ENCODE data around the gene C5orf34.
"Not testable (repeated sequence)": the region's sequence is repeated elsewhere in the genome, so short reads cannot be mapped to it uniquely, and the experiment has no call there.

The C5orf34 gene

DNA sequence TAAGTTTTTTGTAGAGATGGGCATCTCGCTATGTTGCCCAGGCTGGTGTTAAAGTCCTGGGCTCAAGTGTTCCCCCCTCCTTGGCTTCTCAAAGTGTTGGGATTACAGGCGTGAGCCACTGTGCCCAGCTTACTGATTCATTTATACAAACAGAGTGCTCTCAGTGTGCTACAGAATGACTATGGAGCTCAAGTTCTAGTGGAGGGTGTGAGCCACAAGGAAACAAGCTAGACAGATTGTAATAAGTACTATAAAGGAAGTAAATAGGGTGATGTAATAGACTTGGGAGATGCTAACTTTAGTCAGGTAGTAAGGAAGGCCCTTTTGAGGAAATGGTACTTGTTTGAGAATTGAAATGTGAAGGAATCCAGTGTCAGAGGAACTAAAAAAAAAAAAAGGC is 29.5 kb downstream of the C5orf34 start:
- DNase-seq (ENCODE audit: insufficient read length, low spot score) (no peak), FAIRE-seq (no peak)
- TF ChIP-seq SPI1 (IDR thresholded peaks at IDR 0.05; ENCODE audit: low read depth, low read length): 0 out of 2 replicates have a peak, but pooled peaks have one; percentile 9
- TF ChIP-seq POU2F2 (IDR thresholded peaks at IDR 0.05; ENCODE audit: low read depth, low read length): no peak

DNA sequence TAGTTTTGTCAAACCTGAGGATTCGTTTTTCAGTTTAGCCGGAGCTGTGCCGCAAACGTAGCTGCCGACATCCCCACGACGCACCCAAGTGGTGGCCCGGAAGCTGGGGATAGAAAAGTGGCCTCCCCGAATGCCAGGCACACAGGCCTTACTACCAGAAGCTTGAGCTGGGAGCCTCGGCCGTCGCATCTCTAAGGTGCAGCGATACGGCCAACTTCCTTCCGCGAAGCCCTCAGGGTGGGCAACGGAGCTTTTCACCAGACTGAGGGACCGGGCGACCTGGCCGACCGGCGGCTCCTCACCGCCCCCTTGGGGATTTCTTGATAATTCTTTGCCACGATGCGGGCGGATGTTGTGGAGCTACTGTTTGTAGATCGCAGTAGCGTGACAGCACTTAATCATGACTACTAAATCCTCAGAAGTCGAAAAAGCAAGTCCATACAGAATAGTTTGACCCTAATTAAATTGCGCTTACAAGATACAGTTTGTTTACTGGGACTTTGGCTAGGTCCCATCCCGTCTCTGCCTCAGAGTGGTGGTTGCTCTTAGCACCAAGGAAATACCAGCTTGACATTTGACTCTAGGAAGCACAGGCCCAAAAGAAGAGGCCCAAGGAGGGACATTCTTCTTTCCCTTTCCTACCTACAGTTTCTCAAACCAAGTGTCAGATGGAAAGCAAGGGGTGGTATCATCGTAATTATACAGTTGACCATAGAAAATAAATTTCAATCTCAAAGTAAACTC is 30.7 kb downstream of the C5orf34 start:
- FAIRE-seq (peak; percentile 92), DNase-seq (ENCODE audit: insufficient read length, low spot score) (peak; percentile 46)
- no peak for TF ChIP-seq POLR2A (IDR thresholded peaks at IDR 0.05; ENCODE audit: low read depth, low read length)
- 0 out of 2 replicates have a peak, but pooled peaks have one; percentile 0 for TF ChIP-seq SPI1 (IDR thresholded peaks at IDR 0.05; ENCODE audit: low read depth, low read length)
- no peak for TF ChIP-seq POU2F2 (IDR thresholded peaks at IDR 0.05; ENCODE audit: low read depth, low read length)

DNA sequence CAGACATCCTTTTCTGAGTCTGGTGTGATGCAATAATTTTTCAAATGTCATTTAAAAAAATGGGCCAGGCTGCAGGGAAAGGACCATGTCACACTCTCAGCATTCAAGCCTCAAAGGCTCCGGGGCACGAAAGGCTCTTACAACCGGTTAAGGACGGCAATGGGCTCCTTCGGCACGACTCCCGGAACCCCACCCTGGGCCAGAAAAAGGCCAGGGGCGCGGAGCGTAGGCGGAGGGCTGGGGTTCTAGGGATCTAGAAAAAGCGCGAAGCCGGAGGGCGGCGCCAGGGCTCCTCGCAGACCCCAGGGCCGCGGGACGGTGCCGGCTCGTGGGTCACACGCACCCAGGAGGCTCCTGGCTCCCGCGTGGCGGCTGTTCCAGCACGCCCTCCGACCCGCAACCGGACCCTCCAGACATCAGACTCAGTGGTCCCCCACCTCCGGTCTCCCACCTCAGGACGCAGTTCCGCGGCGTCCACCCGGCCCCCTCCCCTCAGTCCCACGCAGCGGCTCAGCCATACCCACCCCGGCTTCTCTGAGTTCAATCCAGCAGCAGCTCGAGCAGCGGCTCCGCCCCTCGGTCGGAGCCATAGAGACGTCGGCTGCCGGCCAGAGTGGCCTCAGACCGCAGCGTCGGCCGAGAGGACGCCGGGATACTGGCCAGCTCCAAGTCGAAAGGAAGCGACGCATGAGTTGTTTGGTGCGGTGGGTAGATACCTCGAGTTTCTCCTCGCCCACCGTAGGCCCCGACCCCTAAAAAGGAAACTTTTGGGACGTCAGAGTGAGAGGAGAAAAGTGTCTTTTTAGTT is 31.4 kb downstream of the C5orf34 start, which contains the start of gene TMEM267:
Gene TMEM267 (minus strand): TSS at position 568 of the 808 bp plus-strand sequence. CDS start 29,896 bp downstream, outside the sequence.
- peak; percentile 83 for TF ChIP-seq TAF1 (IDR thresholded peaks at IDR 0.05; ENCODE audit: low read depth, low read length)
- peak; percentile 76; the same call in 1 of the 2 replicates for TF ChIP-seq POLR2A (IDR thresholded peaks at IDR 0.05; ENCODE audit: low read depth, low read length)
- peak; percentile 13; the same call in 1 of the 2 replicates for TF ChIP-seq POU2F2 (IDR thresholded peaks at IDR 0.05; ENCODE audit: low read depth, low read length)
- no peak for TF ChIP-seq PAX5 (IDR thresholded peaks at IDR 0.05; ENCODE audit: insufficient read depth, low read length, severe bottlenecking)
- TF ChIP-seq SPI1 (IDR thresholded peaks at IDR 0.05; ENCODE audit: low read depth, low read length): 0 out of 2 replicates have a peak, but pooled peaks have one; percentile 0
- peak; percentile 88 for TF ChIP-seq POLR2AphosphoS5 (IDR thresholded peaks at IDR 0.05; ENCODE audit: low read depth, low read length)
- DNase-seq (ENCODE audit: insufficient read length, low spot score) (peak; percentile 66), FAIRE-seq (no peak)

DNA sequence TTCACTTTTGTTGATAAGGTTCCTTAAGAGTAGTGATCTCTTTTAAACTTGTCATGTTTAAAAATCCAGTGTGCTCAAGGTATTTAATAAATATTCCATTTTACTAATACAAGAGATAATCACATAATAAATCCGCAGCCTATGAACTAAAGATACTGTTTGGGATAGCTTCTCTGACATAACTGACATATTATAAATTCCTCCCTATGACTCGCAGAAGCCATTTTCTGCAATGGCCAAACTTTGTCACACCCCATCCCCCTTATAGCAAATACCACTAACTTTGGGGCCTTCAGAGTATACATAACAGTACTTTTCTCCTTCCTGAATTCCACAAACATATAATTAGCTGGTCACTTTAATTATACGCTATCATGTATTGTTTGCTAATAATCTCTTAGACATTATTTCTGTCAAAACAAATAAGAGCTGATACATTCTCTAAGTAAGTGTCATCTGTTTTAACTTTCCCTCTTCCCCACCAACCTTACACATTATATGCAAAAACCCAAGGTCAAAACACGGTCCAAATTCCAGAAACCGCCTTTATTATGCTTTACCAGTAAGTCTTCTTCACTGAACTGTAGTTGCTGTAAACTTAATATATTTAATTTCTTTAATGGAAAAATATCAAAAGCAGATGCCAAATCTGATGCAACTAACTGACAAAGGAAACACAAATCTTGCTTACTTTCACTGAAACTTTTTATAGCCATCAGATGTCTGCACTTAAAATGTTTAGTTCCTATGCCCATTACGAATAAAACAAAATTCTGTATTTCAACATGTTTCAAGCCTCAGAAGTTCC is 32.3 kb downstream of the C5orf34 start:
- FAIRE-seq (no peak), DNase-seq (ENCODE audit: insufficient read length, low spot score) (peak; percentile 8)
- TF ChIP-seq POU2F2 (IDR thresholded peaks at IDR 0.05; ENCODE audit: low read depth, low read length): no peak
- no peak for TF ChIP-seq PAX5 (IDR thresholded peaks at IDR 0.05; ENCODE audit: insufficient read depth, low read length, severe bottlenecking)

DNA sequence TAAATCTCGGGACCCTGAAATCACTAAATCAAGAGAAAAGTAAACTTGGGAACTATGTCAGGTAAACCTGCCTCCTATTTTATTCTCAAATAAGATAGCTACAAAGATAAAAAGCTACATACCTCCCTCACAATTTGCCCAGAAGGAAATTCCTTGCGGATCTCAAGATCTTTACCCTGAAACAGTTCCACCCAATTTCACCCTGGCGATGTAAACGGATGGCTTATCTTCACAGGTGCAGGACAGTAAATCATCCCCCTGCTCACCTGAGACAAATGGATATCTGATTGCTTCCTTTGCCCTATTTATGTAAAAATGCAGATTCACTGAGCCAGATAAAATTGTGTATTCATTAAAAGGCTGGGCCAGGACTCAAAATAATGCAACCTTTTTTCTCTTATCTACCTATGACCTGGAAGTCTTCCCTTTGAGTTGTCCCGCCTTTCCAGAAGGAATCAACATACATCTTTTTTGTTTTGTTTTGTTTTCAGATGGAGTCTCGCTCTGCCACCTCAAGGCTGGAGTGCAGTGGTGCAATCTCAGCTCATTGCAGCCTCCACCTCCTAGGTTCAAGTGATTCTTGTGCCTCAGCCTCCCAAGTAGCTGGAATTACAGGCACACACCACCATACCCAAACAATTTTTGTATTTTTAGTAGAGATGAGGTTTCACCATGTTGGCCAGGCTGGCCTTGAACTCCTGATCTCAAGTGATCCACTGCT is 45.1 kb downstream of the C5orf34 start:
- FAIRE-seq (no peak), DNase-seq (ENCODE audit: insufficient read length, low spot score) (no peak)
- TF ChIP-seq POLR2A (IDR thresholded peaks at IDR 0.05; ENCODE audit: low read depth, low read length): no peak
- TF ChIP-seq PAX5 (IDR thresholded peaks at IDR 0.05; ENCODE audit: insufficient read depth, low read length, severe bottlenecking): no peak

DNA sequence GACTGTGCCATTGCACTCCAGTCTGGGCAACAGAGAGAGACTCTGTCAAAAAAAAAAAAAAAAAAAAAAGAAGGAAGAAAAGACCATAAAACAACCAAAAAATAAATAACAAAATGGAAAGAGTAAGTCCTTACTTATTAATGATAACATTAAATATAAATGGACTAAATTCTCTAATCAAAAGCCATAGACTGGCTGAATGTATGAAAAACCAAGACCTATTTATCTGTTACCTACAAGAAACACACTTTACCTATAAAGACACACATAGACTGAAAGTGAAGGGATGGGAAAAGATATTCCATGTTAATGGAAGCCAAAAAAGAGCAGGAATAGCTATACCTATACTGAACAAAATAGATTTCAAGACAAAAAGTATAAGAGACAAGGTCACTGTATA is 47.8 kb downstream of the C5orf34 start:
- TF ChIP-seq POU2F2 (IDR thresholded peaks at IDR 0.05; ENCODE audit: low read depth, low read length): no peak
- TF ChIP-seq SPI1 (IDR thresholded peaks at IDR 0.05; ENCODE audit: low read depth, low read length): no peak
- TF ChIP-seq PAX5 (IDR thresholded peaks at IDR 0.05; ENCODE audit: insufficient read depth, low read length, severe bottlenecking): no peak
- TF ChIP-seq TAF1 (IDR thresholded peaks at IDR 0.05; ENCODE audit: low read depth, low read length): no peak
- TF ChIP-seq POLR2AphosphoS5 (IDR thresholded peaks at IDR 0.05; ENCODE audit: low read depth, low read length): no peak
- no peak for TF ChIP-seq POLR2A (IDR thresholded peaks at IDR 0.05; ENCODE audit: low read depth, low read length)
- DNase-seq (ENCODE audit: insufficient read length, low spot score) (no peak), FAIRE-seq (no peak)

DNA sequence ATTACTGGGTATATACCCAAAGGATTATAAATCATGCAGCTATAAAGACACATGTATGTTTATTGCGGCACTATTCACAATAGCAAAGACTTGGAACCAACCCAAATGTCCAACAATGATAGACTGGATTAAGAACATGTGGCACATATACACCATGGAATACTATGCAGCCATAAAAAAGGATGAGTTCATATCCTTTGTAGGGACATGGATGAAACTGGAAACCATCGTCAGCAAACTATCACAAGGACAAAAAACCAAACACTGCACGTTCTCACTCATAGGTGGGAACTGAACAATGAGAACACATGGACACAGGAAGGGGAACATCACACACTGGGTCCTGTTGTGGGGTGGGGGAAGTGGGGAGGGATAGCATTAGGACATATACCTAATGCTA is 49.5 kb downstream of the C5orf34 start:
- not testable (repeated sequence) for DNase-seq (ENCODE audit: insufficient read length, low spot score); FAIRE-seq

DNA sequence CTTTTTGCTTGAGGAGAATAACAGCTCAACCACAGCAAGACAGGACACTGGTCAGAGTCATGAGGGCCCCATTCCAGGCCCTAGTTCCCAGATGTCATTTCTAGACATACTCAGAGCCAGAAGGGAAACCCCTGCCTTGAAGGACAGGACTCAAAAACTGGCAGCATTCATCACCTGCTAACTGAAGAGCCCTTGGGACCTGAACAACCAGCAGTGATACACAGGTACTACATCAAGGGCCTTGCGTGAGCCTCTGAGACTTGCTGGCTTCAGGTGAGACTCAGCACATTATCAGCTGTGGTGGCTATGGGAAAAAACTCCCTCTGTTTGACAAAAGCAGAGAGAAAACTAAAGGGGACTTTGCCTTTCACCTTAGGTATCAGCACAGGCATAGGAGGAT is 53.9 kb downstream of the C5orf34 start:
- no peak for DNase-seq (ENCODE audit: insufficient read length, low spot score)
- no peak for TF ChIP-seq TAF1 (IDR thresholded peaks at IDR 0.05; ENCODE audit: low read depth, low read length)
- no peak for TF ChIP-seq SPI1 (IDR thresholded peaks at IDR 0.05; ENCODE audit: low read depth, low read length)
- TF ChIP-seq POU2F2 (IDR thresholded peaks at IDR 0.05; ENCODE audit: low read depth, low read length): no peak
- TF ChIP-seq POLR2A (IDR thresholded peaks at IDR 0.05; ENCODE audit: low read depth, low read length): no peak
- TF ChIP-seq PAX5 (IDR thresholded peaks at IDR 0.05; ENCODE audit: insufficient read depth, low read length, severe bottlenecking): no peak
- no peak for TF ChIP-seq POLR2AphosphoS5 (IDR thresholded peaks at IDR 0.05; ENCODE audit: low read depth, low read length)
- no peak for FAIRE-seq

DNA sequence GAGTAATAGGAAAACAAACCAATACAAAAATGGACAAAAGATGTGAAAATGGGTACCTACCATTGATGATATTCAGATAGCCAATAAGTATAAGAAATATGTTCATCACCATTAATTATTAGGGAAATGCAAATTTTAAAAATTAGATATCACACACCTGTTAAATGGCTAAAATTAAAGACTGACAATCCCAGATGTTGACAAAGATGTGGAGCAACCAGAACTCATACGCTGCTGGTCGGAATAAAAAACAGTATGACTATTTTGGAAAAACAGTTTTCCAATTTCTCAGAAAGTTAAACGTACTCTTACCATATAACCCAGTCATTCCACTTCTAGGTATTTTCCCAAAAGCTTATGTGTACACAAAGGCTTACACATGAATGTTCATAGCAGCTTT is 58.4 kb downstream of the C5orf34 start:
- DNase-seq (ENCODE audit: insufficient read length, low spot score): no peak
- FAIRE-seq: no peak
- TF ChIP-seq POLR2AphosphoS5 (IDR thresholded peaks at IDR 0.05; ENCODE audit: low read depth, low read length) (no peak), PAX5 (IDR thresholded peaks at IDR 0.05; ENCODE audit: insufficient read depth, low read length, severe bottlenecking) (no peak), POLR2A (IDR thresholded peaks at IDR 0.05; ENCODE audit: low read depth, low read length) (no peak), POU2F2 (IDR thresholded peaks at IDR 0.05; ENCODE audit: low read depth, low read length) (no peak), SPI1 (IDR thresholded peaks at IDR 0.05; ENCODE audit: low read depth, low read length) (no peak), TAF1 (IDR thresholded peaks at IDR 0.05; ENCODE audit: low read depth, low read length) (no peak)

DNA sequence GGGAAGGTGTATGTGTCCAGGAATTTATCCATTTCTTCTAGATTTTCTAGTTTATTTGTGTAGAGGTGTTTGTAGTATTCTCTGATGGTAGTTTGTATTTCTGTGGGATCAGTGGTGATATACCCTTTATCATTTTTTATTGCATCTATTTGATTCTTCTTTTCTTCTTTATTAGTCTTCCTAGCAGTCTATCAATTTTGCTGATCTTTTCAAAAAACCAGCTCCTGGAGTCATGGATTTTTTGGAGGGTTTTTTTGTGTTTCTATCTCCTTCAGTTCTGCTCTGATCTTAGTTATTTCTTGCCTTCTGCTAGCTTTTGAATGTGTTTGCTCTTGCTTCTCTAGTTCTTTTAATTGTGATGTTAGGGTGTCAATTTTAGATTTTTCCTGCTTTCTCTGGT is 73.4 kb downstream of the C5orf34 start:
- FAIRE-seq; DNase-seq (ENCODE audit: insufficient read length, low spot score): not testable (repeated sequence)

Measured in GM12891 (cell line).